Natural killer cell treated with Interleukin-12 subunit alpha and Interleukin-12 subunit beta and Interleukin-15 and Interleukin-18, amount 100 ng/mL, for 72 hours (primary cell): ENCODE measurements around the gene MYBPC3. TPM values are rescaled to one million over a fixed set of nuclear protein-coding genes. Genes with fewer than 3 reads are reported as not detected.
"Not testable (repeated sequence)": the region's sequence is repeated elsewhere in the genome, so short reads cannot be mapped to it uniquely, and the experiment has no call there.

Source experiments
- ATAC-seq, 2 donors: fragments of 150-1000 bp; cut with Tn5 transposase in 1 of 2; sonication (Bioruptor Pico), chemical (Tn5 transposase) in 1 of 2; 2 replicates each; pipeline ENCODE4 v1.10.0; 2021
- DNase-seq: peaks from one replicate; pipeline ENCODE4 v3.0.0; 2022; ENCODE audit warnings: low spot score
- H3K27ac Mint-ChIP-seq, 2 donors: 1 replicate in 1 of 2; 2 replicates in 1 of 2; pipeline ENCODE4 v1.8.0; 2022; ENCODE audit warnings: mixed read lengths in 2 of 2, mild to moderate bottlenecking in 1 of 2, moderate library complexity in 1 of 2
- H3K27me3 Mint-ChIP-seq, 2 donors: 1 replicate in 1 of 2; 2 replicates in 1 of 2; pipeline ENCODE4 v1.8.0; 2022; ENCODE audit warnings: mixed read lengths in 2 of 2
- H3K36me3 Mint-ChIP-seq: one replicate; pipeline ENCODE4 v1.8.0; 2022; ENCODE audit warnings: mixed read lengths
- H3K4me1 Mint-ChIP-seq, 2 donors: 1 replicate in 1 of 2; 2 replicates in 1 of 2; pipeline ENCODE4 v1.8.0; 2022; ENCODE audit warnings: low read depth in 2 of 2, mixed read lengths in 2 of 2, mild to moderate bottlenecking in 1 of 2
- H3K4me3 Mint-ChIP-seq: one replicate; pipeline ENCODE4 v1.8.0; 2022; ENCODE audit warnings: mixed read lengths
- H3K9me3 Mint-ChIP-seq: 2 replicates; pipeline ENCODE4 v1.8.0; 2022; ENCODE audit warnings: mixed read lengths
- total RNA-seq, 2 donors: library from RNA; stranded (reverse); gene quantifications; one replicate each; pipeline ENCODE4 v1.2.3, GENCODE V29; 2022

The MYBPC3 gene
- total RNA-seq, 2 donors from 2014 or later = not detected

GRCh38 chr11:47318166-47318565 lies 34.3 kb downstream of the MYBPC3 start:
- ATAC-seq (no peak), DNase-seq (no peak)
- no peaks in the 10 kb centered on the region for H3K9me3 Mint-ChIP-seq
- peaks cover 21% of the 10 kb centered on the region for H3K36me3 Mint-ChIP-seq
- H3K4me1 Mint-ChIP-seq = peaks cover 6 to 15% of the 10 kb centered on the region in 2 donors
- H3K4me3 Mint-ChIP-seq = no peak overlapping the region
- no peaks in the 10 kb centered on the region for H3K27me3 Mint-ChIP-seq
- H3K27ac Mint-ChIP-seq = peak overlapping the region in 1 of 2 donors; percentile 31

DNA sequence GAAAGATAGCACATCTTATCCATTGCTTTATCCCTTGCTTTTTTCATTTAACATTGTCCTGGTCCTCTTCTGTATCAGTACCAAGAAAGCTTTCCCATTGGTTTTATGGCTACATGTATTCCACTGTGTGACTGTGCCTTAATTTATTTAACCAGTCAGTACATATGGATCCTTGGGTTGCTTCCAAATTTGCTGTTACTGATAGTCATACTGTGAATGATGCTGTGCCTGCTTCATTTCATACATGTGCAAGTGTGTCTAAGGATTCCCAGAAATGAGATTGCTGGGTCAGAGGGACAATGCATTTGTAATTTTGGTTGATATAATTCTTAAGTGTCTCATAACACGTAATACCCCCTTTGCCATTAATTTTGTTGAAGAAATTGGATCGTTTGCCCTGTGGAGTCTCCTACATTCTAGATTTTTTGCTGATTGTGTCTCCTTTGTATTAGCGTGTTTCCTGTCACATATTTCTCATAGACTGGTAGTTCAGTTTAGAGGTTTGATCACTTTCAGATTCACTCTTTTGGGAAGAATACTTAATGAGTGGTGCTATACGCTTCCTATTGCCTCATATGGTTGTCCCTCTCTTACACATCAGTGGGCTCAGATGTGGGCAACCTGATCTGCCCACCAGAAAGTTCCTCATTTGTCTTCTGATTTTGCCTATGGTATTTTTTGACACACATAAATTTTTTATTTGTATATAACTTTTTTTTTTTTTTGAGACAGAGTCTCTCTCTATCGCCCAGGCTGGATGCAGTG lies 35.3 kb downstream of the MYBPC3 start:
- H3K4me1 Mint-ChIP-seq = peaks cover 6 to 15% of the 10 kb centered on the region in 2 donors
- H3K36me3 Mint-ChIP-seq = peaks cover 21% of the 10 kb centered on the region
- H3K4me3 Mint-ChIP-seq = peak overlapping the region; percentile 15
- no peak for DNase-seq
- H3K9me3 Mint-ChIP-seq = no peaks in the 10 kb centered on the region
- H3K27me3 Mint-ChIP-seq = no peaks in the 10 kb centered on the region
- H3K27ac Mint-ChIP-seq = peak overlapping the region; percentile 52 to 72
- ATAC-seq = peak; percentile 70 to 79

DNA sequence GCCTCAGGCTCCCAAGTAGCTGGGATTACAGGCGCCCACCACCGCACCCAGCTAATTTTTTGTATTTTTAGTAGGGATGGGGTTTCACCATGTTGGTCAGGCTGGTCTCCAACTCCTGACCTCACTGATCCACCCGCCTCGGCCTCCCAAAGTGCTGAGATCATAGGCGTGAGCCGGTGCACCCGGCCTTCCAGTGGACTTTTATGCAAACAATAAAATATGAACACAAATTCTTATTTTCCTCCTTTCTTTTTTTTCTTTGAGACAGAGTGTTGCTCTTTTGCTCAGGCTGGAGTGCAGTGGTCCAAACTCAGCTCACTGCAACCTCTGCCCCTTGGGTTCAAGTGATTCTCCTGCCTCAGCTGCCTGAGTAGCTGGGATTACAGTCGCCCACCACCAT lies 36.0 kb downstream of the MYBPC3 start:
- H3K9me3 Mint-ChIP-seq, H3K4me3 Mint-ChIP-seq, DNase-seq, H3K27me3 Mint-ChIP-seq, ATAC-seq: not testable (repeated sequence)
- Mint-ChIP-seq H3K27ac (peak overlapping the region; percentile 52 to 72), H3K36me3 (peaks cover 16% of the 10 kb centered on the region), H3K4me1 (peaks cover 6 to 13% of the 10 kb centered on the region in 2 donors)

DNA sequence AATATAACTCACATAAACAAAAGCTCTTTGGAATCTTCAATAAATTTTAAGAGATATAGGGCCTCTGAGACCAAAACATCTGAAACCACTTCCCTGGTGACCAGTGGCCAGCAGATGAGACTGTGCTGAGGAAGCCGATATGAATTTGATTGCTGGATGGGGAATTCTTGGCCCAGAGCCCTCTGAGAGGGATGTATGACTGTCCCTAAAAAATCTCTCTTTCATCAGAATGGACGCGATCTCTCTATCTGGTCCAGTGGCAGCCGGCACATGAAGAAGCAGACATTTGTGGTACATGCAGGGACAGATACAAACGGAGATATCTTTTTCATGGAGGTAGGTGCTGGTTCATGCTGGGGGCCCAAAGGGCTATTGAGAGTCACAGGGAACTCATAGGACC lies 37.5 kb downstream of the MYBPC3 start:
- Mint-ChIP-seq H3K27me3 (no peaks in the 10 kb centered on the region), H3K4me1 (peaks cover 6 to 10% of the 10 kb centered on the region in 2 donors), H3K4me3 (no peak overlapping the region), H3K9me3 (no peaks in the 10 kb centered on the region), H3K27ac (peak overlapping the region in 1 of 2 donors; percentile 35), H3K36me3 (peaks cover 12% of the 10 kb centered on the region)
- no peak for DNase-seq
- no peak for ATAC-seq

DNA sequence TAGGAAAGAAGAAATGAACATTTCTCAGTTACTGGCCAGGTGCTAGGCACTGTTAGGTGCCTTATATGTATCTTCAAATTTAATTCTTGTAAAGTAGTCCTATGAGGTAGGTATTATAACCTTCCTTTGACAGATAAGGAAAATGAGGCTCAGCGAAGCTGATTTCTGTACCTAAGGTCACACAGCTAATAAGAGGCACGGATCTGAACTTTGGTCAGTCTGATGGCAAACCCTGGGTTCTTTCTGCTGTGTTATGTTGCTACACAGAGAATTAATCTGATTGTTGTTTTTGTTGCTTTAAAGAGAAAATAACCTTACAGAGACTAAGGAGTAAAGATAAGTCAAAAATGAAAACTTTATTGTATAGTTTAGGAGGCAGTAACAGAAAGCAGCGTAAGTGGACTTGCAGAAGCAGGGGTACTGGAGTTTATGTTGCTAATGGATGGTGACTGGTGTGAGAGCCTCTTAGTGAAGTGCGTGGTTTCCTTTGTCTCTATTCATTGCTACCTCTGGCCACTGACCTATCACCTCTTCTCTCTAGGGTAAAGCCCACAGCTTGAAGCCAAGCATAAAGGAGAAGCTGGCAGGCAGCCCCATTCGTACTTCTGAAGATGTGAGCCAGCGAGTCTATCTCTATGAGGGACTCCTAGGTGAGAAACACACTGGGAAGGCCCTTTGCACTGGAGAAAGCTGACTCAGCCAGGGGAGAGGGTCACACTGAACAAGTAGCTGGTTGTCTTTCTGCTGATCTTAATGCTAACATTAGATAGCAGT lies 44.3 kb downstream of the MYBPC3 start:
- ATAC-seq (no peak), DNase-seq (no peak)
- Mint-ChIP-seq H3K4me1 (peaks cover 0 to 10% of the 10 kb centered on the region in 2 donors), H3K9me3 (no peaks in the 10 kb centered on the region), H3K27ac (no peak overlapping the region), H3K27me3 (no peaks in the 10 kb centered on the region), H3K36me3 (peaks cover 19% of the 10 kb centered on the region), H3K4me3 (no peak overlapping the region)

- Mint-ChIP-seq H3K27ac (no peak overlapping the region), H3K9me3 (no peaks in the 10 kb centered on the region), H3K27me3 (no peaks in the 10 kb centered on the region), H3K4me1 (peaks cover 15 to 16% of the 10 kb centered on the region in 2 donors), H3K36me3 (peaks cover 35% of the 10 kb centered on the region), H3K4me3 (no peak overlapping the region)
- ATAC-seq = no peak
- no peak for DNase-seq
Observed at GRCh38 chr11:47306484-47306844, 46.0 kb downstream of the MYBPC3 start.

DNA sequence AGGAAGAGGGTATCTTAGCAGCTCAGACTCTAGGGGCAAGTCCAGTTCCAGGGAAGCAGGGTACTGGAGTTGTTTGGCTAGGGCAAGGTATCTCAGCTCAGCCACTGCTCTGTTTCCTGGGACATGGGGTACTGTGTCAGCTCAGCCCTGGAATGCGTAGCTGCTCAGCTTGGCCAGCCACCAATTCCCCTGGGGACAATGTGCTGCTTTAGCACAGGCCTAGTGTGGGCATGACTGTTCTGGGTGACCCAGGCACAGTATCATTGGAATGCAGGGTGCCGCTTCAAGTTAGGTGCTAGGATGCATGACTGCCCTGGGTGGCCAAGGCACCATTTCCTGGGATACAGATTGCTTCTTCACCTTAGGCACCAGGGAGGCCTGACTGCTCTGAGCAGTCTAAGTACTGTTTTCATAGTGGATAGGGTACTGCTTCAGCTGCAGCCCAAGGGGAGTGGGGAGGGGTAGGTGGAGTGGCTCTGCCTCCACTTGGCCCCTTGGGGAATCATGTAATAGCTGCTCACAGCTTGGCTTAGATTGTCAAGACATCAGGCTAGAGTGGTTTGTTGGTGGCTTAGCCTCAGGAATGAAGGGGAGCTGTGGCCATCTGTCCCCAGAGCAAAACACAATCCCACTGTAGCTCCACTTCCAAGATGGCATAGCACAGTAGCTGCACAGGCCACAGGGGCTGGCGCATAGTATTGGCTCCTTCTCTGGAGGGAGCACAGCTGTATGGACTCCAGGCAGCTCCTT lies 46.6 kb downstream of the MYBPC3 start:
- H3K27me3 Mint-ChIP-seq = no peaks in the 10 kb centered on the region
- ATAC-seq (peak in 1 of 2 donors; percentile 38), DNase-seq (no peak)
- peaks cover 40% of the 10 kb centered on the region for H3K36me3 Mint-ChIP-seq
- no peak overlapping the region for H3K4me3 Mint-ChIP-seq
- no peak overlapping the region for H3K27ac Mint-ChIP-seq
- no peaks in the 10 kb centered on the region for H3K9me3 Mint-ChIP-seq
- peaks cover 18 to 19% of the 10 kb centered on the region in 2 donors for H3K4me1 Mint-ChIP-seq

- H3K9me3 Mint-ChIP-seq = no peaks in the 10 kb centered on the region
- peak overlapping the region; percentile 82 to 85 for H3K27ac Mint-ChIP-seq
- H3K27me3 Mint-ChIP-seq = no peaks in the 10 kb centered on the region
- H3K4me1 Mint-ChIP-seq = peaks cover 18 to 22% of the 10 kb centered on the region in 2 donors
- H3K36me3 Mint-ChIP-seq = peaks cover 54% of the 10 kb centered on the region
- peak overlapping the region; percentile 15 for H3K4me3 Mint-ChIP-seq
- DNase-seq (no peak), ATAC-seq (no peak)
Observed at GRCh38 chr11:47302853-47303252, 49.6 kb downstream of the MYBPC3 start.

GRCh38 chr11:47299078-47299477 lies 53.4 kb downstream of the MYBPC3 start:
- Mint-ChIP-seq H3K27me3 (no peaks in the 10 kb centered on the region), H3K36me3 (peaks cover 54% of the 10 kb centered on the region), H3K4me3 (no peak overlapping the region), H3K27ac (peak overlapping the region in 1 of 2 donors; percentile 47), H3K4me1 (peaks cover 23% of the 10 kb centered on the region in 2 donors), H3K9me3 (no peaks in the 10 kb centered on the region)
- ATAC-seq (no peak), DNase-seq (no peak)

GRCh38 chr11:47296045-47296444 lies 56.5 kb downstream of the MYBPC3 start:
- peaks cover 42% of the 10 kb centered on the region for H3K36me3 Mint-ChIP-seq
- H3K27me3 Mint-ChIP-seq = no peaks in the 10 kb centered on the region
- no peaks in the 10 kb centered on the region for H3K9me3 Mint-ChIP-seq

GRCh38 chr11:47295385-47295784 lies 57.1 kb downstream of the MYBPC3 start:
- H3K9me3 Mint-ChIP-seq = no peaks in the 10 kb centered on the region
- no peak overlapping the region for H3K4me3 Mint-ChIP-seq
- H3K27me3 Mint-ChIP-seq = no peaks in the 10 kb centered on the region
- peak overlapping the region; percentile 35 to 79 for H3K27ac Mint-ChIP-seq
- peaks cover 5 to 17% of the 10 kb centered on the region in 2 donors for H3K4me1 Mint-ChIP-seq
- ATAC-seq (peak in 1 of 2 donors; percentile 62), DNase-seq (no peak)
- H3K36me3 Mint-ChIP-seq = peaks cover 47% of the 10 kb centered on the region

More at GRCh38 chr11:47296045-47296444, 56.5 kb downstream of the MYBPC3 start:
- H3K27ac Mint-ChIP-seq = peak overlapping the region; percentile 35 to 79
- DNase-seq = no peak
- ATAC-seq = no peak
- no peak overlapping the region for H3K4me3 Mint-ChIP-seq
- H3K4me1 Mint-ChIP-seq = peaks cover 5 to 20% of the 10 kb centered on the region in 2 donors

DNA sequence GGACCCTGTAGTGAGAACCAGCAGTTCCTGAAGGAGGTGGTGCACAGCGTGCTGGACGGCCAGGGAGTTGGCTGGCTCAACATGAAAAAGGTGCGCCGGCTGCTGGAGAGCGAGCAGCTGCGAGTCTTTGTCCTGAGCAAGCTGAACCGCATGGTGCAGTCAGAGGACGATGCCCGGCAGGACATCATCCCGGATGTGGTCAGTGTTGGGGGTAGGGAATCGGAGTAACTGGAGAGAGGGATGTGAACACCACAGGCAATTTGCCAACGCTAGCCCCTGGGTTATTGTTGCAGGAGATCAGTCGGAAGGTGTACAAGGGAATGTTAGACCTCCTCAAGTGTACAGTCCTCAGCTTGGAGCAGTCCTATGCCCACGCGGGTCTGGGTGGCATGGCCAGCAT lies 62.6 kb downstream of the MYBPC3 start:
- no peak for ATAC-seq

GRCh38 chr11:47288066-47288465 lies 64.4 kb downstream of the MYBPC3 start:
- Mint-ChIP-seq H3K27ac (no peak overlapping the region), H3K9me3 (no peaks in the 10 kb centered on the region), H3K4me1 (peaks cover 0 to 9% of the 10 kb centered on the region in 2 donors), H3K27me3 (no peaks in the 10 kb centered on the region), H3K36me3 (peaks cover 47% of the 10 kb centered on the region), H3K4me3 (no peak overlapping the region)
- no peak for DNase-seq
- no peak for ATAC-seq

More for the DNA sequence above, 62.6 kb downstream of the MYBPC3 start:
- Mint-ChIP-seq H3K9me3 (no peaks in the 10 kb centered on the region), H3K27ac (no peak overlapping the region), H3K4me3 (no peak overlapping the region), H3K27me3 (no peaks in the 10 kb centered on the region), H3K36me3 (peaks cover 40% of the 10 kb centered on the region), H3K4me1 (peaks cover 0 to 9% of the 10 kb centered on the region in 2 donors)
- DNase-seq = no peak
